ENCODE results near the gene KLF11.

DNA sequence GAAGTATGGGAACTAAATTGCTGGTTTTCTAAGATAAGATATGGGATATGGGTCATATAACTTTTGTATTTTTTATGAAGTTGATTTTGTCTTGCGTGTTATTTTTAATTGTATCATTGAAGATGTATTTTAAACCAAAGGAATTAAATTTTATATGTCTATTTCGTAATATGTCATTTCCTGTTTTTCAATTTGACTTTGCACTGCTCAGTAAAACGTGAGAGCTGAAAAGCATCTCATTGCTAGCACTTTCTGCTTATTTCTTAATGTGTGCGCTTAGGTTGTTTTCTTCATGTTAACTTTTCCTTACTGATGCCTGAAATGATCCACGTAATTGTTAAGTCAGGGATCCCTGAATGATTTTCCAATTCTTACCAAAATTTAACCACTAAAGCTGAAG, 41.2 kb upstream of the KLF11 start:
- TF ChIP-seq EZH2 (IDR thresholded peaks at IDR 0.05; ENCODE audit: borderline replicate concordance) (no peak), EZH2phosphoT487 (IDR thresholded peaks at IDR 0.05; ENCODE audit: low read depth, severe bottlenecking, unreplicated experiment) (no peak)
- TF ChIP-seq, protein P1, sequence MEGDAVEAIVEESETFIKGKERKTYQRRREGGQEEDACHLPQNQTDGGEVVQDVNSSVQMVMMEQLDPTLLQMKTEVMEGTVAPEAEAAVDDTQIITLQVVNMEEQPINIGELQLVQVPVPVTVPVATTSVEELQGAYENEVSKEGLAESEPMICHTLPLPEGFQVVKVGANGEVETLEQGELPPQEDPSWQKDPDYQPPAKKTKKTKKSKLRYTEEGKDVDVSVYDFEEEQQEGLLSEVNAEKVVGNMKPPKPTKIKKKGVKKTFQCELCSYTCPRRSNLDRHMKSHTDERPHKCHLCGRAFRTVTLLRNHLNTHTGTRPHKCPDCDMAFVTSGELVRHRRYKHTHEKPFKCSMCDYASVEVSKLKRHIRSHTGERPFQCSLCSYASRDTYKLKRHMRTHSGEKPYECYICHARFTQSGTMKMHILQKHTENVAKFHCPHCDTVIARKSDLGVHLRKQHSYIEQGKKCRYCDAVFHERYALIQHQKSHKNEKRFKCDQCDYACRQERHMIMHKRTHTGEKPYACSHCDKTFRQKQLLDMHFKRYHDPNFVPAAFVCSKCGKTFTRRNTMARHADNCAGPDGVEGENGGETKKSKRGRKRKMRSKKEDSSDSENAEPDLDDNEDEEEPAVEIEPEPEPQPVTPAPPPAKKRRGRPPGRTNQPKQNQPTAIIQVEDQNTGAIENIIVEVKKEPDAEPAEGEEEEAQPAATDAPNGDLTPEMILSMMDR (IDR thresholded peaks at IDR 0.05; ENCODE audit: poor library complexity): no peak

All from hepatocyte (in vitro differentiated cells).